ENCODE data around the gene KRT80. TPM values are rescaled to one million over a fixed set of nuclear protein-coding genes. Genes with fewer than 3 reads are reported as not detected.
"Not testable (repeated sequence)": the region's sequence is repeated elsewhere in the genome, so short reads cannot be mapped to it uniquely, and the experiment has no call there.

The KRT80 gene
- not detected in 2 replicates for total RNA-seq
- long read RNA-seq = 0 reads

- TF ChIP-seq, protein P1, sequence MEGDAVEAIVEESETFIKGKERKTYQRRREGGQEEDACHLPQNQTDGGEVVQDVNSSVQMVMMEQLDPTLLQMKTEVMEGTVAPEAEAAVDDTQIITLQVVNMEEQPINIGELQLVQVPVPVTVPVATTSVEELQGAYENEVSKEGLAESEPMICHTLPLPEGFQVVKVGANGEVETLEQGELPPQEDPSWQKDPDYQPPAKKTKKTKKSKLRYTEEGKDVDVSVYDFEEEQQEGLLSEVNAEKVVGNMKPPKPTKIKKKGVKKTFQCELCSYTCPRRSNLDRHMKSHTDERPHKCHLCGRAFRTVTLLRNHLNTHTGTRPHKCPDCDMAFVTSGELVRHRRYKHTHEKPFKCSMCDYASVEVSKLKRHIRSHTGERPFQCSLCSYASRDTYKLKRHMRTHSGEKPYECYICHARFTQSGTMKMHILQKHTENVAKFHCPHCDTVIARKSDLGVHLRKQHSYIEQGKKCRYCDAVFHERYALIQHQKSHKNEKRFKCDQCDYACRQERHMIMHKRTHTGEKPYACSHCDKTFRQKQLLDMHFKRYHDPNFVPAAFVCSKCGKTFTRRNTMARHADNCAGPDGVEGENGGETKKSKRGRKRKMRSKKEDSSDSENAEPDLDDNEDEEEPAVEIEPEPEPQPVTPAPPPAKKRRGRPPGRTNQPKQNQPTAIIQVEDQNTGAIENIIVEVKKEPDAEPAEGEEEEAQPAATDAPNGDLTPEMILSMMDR (conservative IDR thresholded peaks at IDR 0.05) = no peak
- Mint-ChIP-seq H3K36me3 (ENCODE audit: low read depth) (no peaks in the 10 kb centered on the region), H3K27ac (ENCODE audit: unreplicated experiment) (no peak within 1 kb of the TSS), H3K4me1 (no peaks in the 10 kb centered on the region), H3K27me3 (ENCODE audit: low read depth) (no peaks in the 10 kb centered on the region), H3K9me3 (no peaks in the 10 kb centered on the region), H3K4me3 (no peak within 1 kb of the TSS)
- no peak for DNase-seq (ENCODE audit: low read depth, low spot score)
These were observed at the start of gene KRT80 for GRCh38 chr12:52191841-52192791. Gene KRT80 (minus strand): TSS chr12:52192014. CDS start chr12:52191902, 112 bp downstream.

- Mint-ChIP-seq H3K36me3 (ENCODE audit: low read depth) (no peaks in the 10 kb centered on the region), H3K9me3 (no peaks in the 10 kb centered on the region), H3K27me3 (ENCODE audit: low read depth) (peaks cover 17% of the 10 kb centered on the region), H3K4me3 (no peak overlapping the region), H3K27ac (ENCODE audit: unreplicated experiment) (peak overlapping the region; percentile 35), H3K4me1 (peaks cover 13% of the 10 kb centered on the region)
- TF ChIP-seq, protein P1 (conservative IDR thresholded peaks at IDR 0.05) = no peak
- no peak for DNase-seq (ENCODE audit: low read depth, low spot score)
These were observed 49.5 kb upstream of the KRT80 start for GRCh38 chr12:52241205-52241842.

DNA sequence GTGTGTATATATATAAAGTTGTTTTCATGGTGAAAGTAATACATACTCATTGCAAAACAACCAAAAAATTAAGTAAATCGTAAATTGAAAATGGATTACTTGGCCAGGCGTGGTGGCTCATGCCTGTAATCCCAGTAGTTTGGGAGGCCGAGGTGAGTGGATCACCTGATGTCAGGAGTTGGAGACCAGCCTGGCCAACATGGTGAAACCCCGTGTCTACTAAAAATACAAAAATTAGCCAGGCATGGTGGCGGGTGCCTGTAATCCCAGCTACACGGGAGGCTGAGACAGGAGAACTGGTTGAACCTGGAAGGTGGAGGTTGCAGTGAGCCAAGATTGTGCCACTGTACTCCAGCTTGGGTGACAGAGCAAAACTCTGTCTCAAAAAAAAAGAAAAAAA lies 48.4 kb upstream of the KRT80 start:
- DNase-seq (ENCODE audit: low read depth, low spot score); H3K4me3 Mint-ChIP-seq; H3K36me3 Mint-ChIP-seq (ENCODE audit: low read depth); H3K9me3 Mint-ChIP-seq; H3K4me1 Mint-ChIP-seq; H3K27ac Mint-ChIP-seq (ENCODE audit: unreplicated experiment): not testable (repeated sequence)
- H3K27me3 Mint-ChIP-seq (ENCODE audit: low read depth) = peaks cover 19% of the 10 kb centered on the region

GRCh38 chr12:52239767-52240166 lies 48.0 kb upstream of the KRT80 start:
- TF ChIP-seq, protein P1 (conservative IDR thresholded peaks at IDR 0.05) = no peak
- H3K4me3 Mint-ChIP-seq = no peak overlapping the region
- H3K36me3 Mint-ChIP-seq (ENCODE audit: low read depth) = no peaks in the 10 kb centered on the region
- no peak overlapping the region for H3K27ac Mint-ChIP-seq (ENCODE audit: unreplicated experiment)
- DNase-seq (ENCODE audit: low read depth, low spot score) = no peak
- H3K4me1 Mint-ChIP-seq = peaks cover 5% of the 10 kb centered on the region
- no peaks in the 10 kb centered on the region for H3K9me3 Mint-ChIP-seq
- H3K27me3 Mint-ChIP-seq (ENCODE audit: low read depth) = peaks cover 24% of the 10 kb centered on the region

- Mint-ChIP-seq H3K4me1 (peaks cover 5% of the 10 kb centered on the region), H3K36me3 (ENCODE audit: low read depth) (no peaks in the 10 kb centered on the region), H3K27ac (ENCODE audit: unreplicated experiment) (no peak overlapping the region), H3K9me3 (no peaks in the 10 kb centered on the region), H3K27me3 (ENCODE audit: low read depth) (peaks cover 30% of the 10 kb centered on the region), H3K4me3 (no peak overlapping the region)
- TF ChIP-seq, protein P1 (conservative IDR thresholded peaks at IDR 0.05) = no peak
- no peak for DNase-seq (ENCODE audit: low read depth, low spot score)
These were observed 47.3 kb upstream of the KRT80 start for GRCh38 chr12:52238916-52239646.

Data from neural crest cell (in vitro differentiated cells).